Uterus (tissue), 2 donors: ENCODE data around the gene SERP1.

Experiments
- POLR2A ChIP-seq, 2 donors: fragments of 450-650 bp; IDR thresholded peaks; one replicate each; pipeline ENCODE4 v1.6.1; 2016; ENCODE audit warnings: antibody characterized with exemption in 2 of 2, mild to moderate bottlenecking in 1 of 2, moderate library complexity in 1 of 2
- TF ChIP-seq, protein P1 (sequence below), 4 experiments: fragments of 200-600 bp in 2 of 4; fragments of 450-650 bp in 2 of 4; sonication (generic) in 2 of 4; IDR thresholded peaks; one replicate each; pipeline ENCODE4 v1.5.1; 2016 to 2019; ENCODE audit warnings: antibody characterized with exemption in 4 of 4, mild to moderate bottlenecking in 2 of 4, moderate library complexity in 1 of 4

DNA sequence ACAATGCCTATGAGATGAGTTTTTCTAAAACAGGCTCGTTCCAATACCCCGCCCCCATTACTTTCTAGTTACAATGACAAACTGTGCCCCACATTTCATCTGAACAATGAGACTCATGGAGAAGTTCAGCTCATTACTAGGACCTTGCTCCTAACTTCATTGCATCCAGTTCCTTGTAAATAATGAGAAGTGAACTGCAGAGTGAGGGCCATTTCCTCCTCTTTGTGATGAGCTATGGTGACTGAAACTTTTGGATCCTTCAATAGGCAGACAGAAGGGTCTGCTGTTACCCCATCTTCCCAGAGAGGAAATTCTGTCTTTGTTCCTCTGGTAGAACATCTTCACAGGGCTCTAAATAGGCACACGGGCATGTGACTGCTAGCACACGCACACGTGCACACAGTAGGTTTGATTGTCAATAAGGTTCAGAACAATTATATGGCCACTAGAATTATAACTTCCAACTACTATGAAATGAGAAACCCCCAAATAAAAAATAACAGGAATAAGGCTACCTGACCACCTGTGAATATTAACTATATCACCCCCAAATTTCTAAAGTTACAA lies 51.8 kb downstream of the SERP1 start:
- TF ChIP-seq POLR2A (IDR thresholded peaks at IDR 0.05): no peak
- TF ChIP-seq, protein P1, sequence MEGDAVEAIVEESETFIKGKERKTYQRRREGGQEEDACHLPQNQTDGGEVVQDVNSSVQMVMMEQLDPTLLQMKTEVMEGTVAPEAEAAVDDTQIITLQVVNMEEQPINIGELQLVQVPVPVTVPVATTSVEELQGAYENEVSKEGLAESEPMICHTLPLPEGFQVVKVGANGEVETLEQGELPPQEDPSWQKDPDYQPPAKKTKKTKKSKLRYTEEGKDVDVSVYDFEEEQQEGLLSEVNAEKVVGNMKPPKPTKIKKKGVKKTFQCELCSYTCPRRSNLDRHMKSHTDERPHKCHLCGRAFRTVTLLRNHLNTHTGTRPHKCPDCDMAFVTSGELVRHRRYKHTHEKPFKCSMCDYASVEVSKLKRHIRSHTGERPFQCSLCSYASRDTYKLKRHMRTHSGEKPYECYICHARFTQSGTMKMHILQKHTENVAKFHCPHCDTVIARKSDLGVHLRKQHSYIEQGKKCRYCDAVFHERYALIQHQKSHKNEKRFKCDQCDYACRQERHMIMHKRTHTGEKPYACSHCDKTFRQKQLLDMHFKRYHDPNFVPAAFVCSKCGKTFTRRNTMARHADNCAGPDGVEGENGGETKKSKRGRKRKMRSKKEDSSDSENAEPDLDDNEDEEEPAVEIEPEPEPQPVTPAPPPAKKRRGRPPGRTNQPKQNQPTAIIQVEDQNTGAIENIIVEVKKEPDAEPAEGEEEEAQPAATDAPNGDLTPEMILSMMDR (IDR thresholded peaks at IDR 0.05): no peak
